ENCODE results near the gene BHLHA15. TPM values are rescaled to one million over a fixed set of nuclear protein-coding genes. Genes with fewer than 3 reads are reported as not detected.

The BHLHA15 gene
- total RNA-seq (2022) (3.4 and 3.6 TPM in 2 replicates), Bru-seq, nascent RNA (percentile 44 among the genes with signal in this experiment), BruChase-seq, experiment 1, labeled RNA remaining after a 2-hour chase (percentile 49 among the genes with signal in this experiment), BruChase-seq, experiment 2, labeled RNA remaining after a 6-hour chase (percentile 41 among the genes with signal in this experiment)
- long read RNA-seq, partial matches to known transcripts = 0 of 7 reads
- long read RNA-seq, other reads (novel, unspliced or antisense) = 0 of 7 reads

- Histone ChIP-seq H3K4me3 (ENCODE audit: low read depth, low read length) (peak within 1 kb of the TSS; percentile 49), H3K4me1 (peaks cover 6% of the 10 kb centered on the region), H3K36me3 (ENCODE audit: control insufficient read depth, insufficient read depth, low read length) (no peaks in the 10 kb centered on the region), H3K27me3 (replicated peaks; ENCODE audit: control insufficient read depth, insufficient read depth, low read length) (no peaks in the 10 kb centered on the region), H3K9me3 (no peaks in the 10 kb centered on the region)
- Mint-ChIP-seq H3K4me1 (ENCODE audit: low read depth, unreplicated experiment) (no peaks in the 10 kb centered on the region), H3K9me3 (ENCODE audit: unreplicated experiment) (no peaks in the 10 kb centered on the region), H3K27me3 (ENCODE audit: insufficient read depth, unreplicated experiment) (no peaks in the 10 kb centered on the region), H3K4me3 (ENCODE audit: unreplicated experiment) (peak within 1 kb of the TSS; percentile 69), H3K36me3 (ENCODE audit: insufficient read depth, unreplicated experiment) (peaks cover 28% of the 10 kb centered on the region), H3K27ac (ENCODE audit: unreplicated experiment) (no peak within 1 kb of the TSS)
- BruUV-seq (replicated peaks) = no TSS peak
- ChIA-PET POLR2A (interaction anchor here (0.6 kb wide), 1 partner anchor 1161 kb away, joined by 4 read pairs; no protein-coding TSS in a partner anchor), CTCF (interaction anchor here (0.7 kb wide), 1 partner anchor 105 kb away, joined by 3 read pairs; no protein-coding TSS in a partner anchor)
- no peak for TF ChIP-seq CTCF (IDR thresholded peaks at IDR 0.05; ENCODE audit: insufficient read depth in 1 of 2, low read depth in 1 of 2, low read length in 1 of 2, severe bottlenecking in 1 of 2, unreplicated experiment in 1 of 2)
- peak; percentile 75 for DNase-seq
- intact Hi-C loops (cut with micrococcal nuclease; ENCODE audit: unreplicated experiment) = no loop called here
Observed at GRCh38 chr7:98211221-98211675, at the start of gene BHLHA15. Gene BHLHA15 (plus strand): TSS chr7:98211439. CDS start chr7:98212310, 871 bp downstream.

- no peak overlapping the region for H3K4me3 Mint-ChIP-seq (ENCODE audit: unreplicated experiment)
- Histone ChIP-seq H3K4me3 (ENCODE audit: low read depth, low read length) (no peak overlapping the region), H3K4me1 (no peaks in the 10 kb centered on the region), H3K36me3 (ENCODE audit: control insufficient read depth, insufficient read depth, low read length) (no peaks in the 10 kb centered on the region), H3K9me3 (no peaks in the 10 kb centered on the region), H3K27me3 (replicated peaks; ENCODE audit: control insufficient read depth, insufficient read depth, low read length) (no peaks in the 10 kb centered on the region)
- intact Hi-C loops (cut with micrococcal nuclease; ENCODE audit: unreplicated experiment) = no loop called here
- no TSS peak for BruUV-seq (replicated peaks)
- CTCF ChIA-PET = interaction anchor here (1.0 kb wide), 1 partner anchor 52 kb away, joined by 4 read pairs; no protein-coding TSS in a partner anchor
- peaks cover 6% of the 10 kb centered on the region for H3K4me1 Mint-ChIP-seq (ENCODE audit: low read depth, unreplicated experiment)
- H3K27me3 Mint-ChIP-seq (ENCODE audit: insufficient read depth, unreplicated experiment) = no peaks in the 10 kb centered on the region
- POLR2A ChIA-PET = no interaction called here
- no peak overlapping the region for H3K27ac Mint-ChIP-seq (ENCODE audit: unreplicated experiment)
- H3K9me3 Mint-ChIP-seq (ENCODE audit: unreplicated experiment) = no peaks in the 10 kb centered on the region
- peaks cover 11% of the 10 kb centered on the region for H3K36me3 Mint-ChIP-seq (ENCODE audit: insufficient read depth, unreplicated experiment)
- no peak for TF ChIP-seq CTCF (IDR thresholded peaks at IDR 0.05; ENCODE audit: insufficient read depth in 1 of 2, low read depth in 1 of 2, low read length in 1 of 2, severe bottlenecking in 1 of 2, unreplicated experiment in 1 of 2)
- DNase-seq = no peak
Observed at GRCh38 chr7:98162758-98163157, 48.5 kb upstream of the BHLHA15 start.

GRCh38 chr7:98163269-98163668 lies 48.0 kb upstream of the BHLHA15 start:
- no TSS peak for BruUV-seq (replicated peaks)
- no peaks in the 10 kb centered on the region for H3K27me3 Mint-ChIP-seq (ENCODE audit: insufficient read depth, unreplicated experiment)
- no peaks in the 10 kb centered on the region for H3K9me3 Mint-ChIP-seq (ENCODE audit: unreplicated experiment)
- ChIA-PET CTCF (no interaction called here), POLR2A (no interaction called here)
- H3K4me1 ChIP-seq = no peaks in the 10 kb centered on the region
- no peak for DNase-seq
- H3K4me1 Mint-ChIP-seq (ENCODE audit: low read depth, unreplicated experiment) = peaks cover 6% of the 10 kb centered on the region
- H3K36me3 ChIP-seq (ENCODE audit: control insufficient read depth, insufficient read depth, low read length) = no peaks in the 10 kb centered on the region
- H3K27me3 ChIP-seq (replicated peaks; ENCODE audit: control insufficient read depth, insufficient read depth, low read length) = no peaks in the 10 kb centered on the region
- H3K9me3 ChIP-seq = no peaks in the 10 kb centered on the region
- no peak overlapping the region for H3K4me3 ChIP-seq (ENCODE audit: low read depth, low read length)
- H3K4me3 Mint-ChIP-seq (ENCODE audit: unreplicated experiment) = no peak overlapping the region
- no peak overlapping the region for H3K27ac Mint-ChIP-seq (ENCODE audit: unreplicated experiment)
- peaks cover 7% of the 10 kb centered on the region for H3K36me3 Mint-ChIP-seq (ENCODE audit: insufficient read depth, unreplicated experiment)
- TF ChIP-seq CTCF (IDR thresholded peaks at IDR 0.05; ENCODE audit: insufficient read depth in 1 of 2, low read depth in 1 of 2, low read length in 1 of 2, severe bottlenecking in 1 of 2, unreplicated experiment in 1 of 2) = no peak
- intact Hi-C loops (cut with micrococcal nuclease; ENCODE audit: unreplicated experiment) = no loop called here
